Liver (tissue), 5 donors: Measurements from ENCODE around the gene PGGT1B. TPM values are rescaled to one million over a fixed set of nuclear protein-coding genes. Genes with fewer than 3 reads are reported as not detected.

Experiments used
- polyA plus RNA-seq, 2 donors: library from polyadenylated mRNA; stranded (reverse) in 1 of 2; unstranded in 1 of 2; fragments of 200-250 nt in 1 of 2; fragments of >200 nt in 1 of 2; fragmentation: Nextera tagmentation in 1 of 2; extraction: Ambion mirVana in 1 of 2; gene quantifications; one replicate each; pipeline versions ENCODE4 v1.2.1 to v1.2.3, GENCODE V29; 2013 to 2015
- small RNA-seq: library from RNA; depleted of rRNA; stranded (forward); fragments of <200 nt; gene quantifications from one replicate; pipeline ENCODE3, GENCODE V24; 2014
- total RNA-seq, 2 donors: library from RNA; depleted of rRNA; stranded (reverse); fragments of >200 nt; gene quantifications; one replicate each; pipeline ENCODE4 v1.2.3, GENCODE V29; 2014
- donor health status: healthy.
- donor health status: healthy.
- donor health status: healthy.

PGGT1B gene
- total and polyA plus RNA-seq, 4 donors, result 4.9 to 15.7 (median 5.6) TPM

Small RNAs within 50 kb of the gene (small RNA-seq; reads per million reads assigned to genes)
- gene HMGN1P15, result not detected

Other genes starting within 250 kb of the PGGT1B start
- under 1 TPM; 0.25 to 0.47 TPM for gene TRIM36, start 93.0 kb downstream of the PGGT1B start, total RNA-seq
- gene TRIM36, start 93.0 kb downstream of the PGGT1B start, polyA plus RNA-seq, result under 1 TPM; 0.16 to 0.19 TPM
- gene CCDC112, start 33.8 kb upstream of the PGGT1B start, total RNA-seq, result 1 to 10 TPM; 1.2 to 1.6 TPM
- 1 to 10 TPM in 1 of 2 donors, under 1 TPM in 1; 0.75 to 1.1 TPM for gene CCDC112, start 33.8 kb upstream of the PGGT1B start, polyA plus RNA-seq